Activated naive CD4-positive, alpha-beta T cell treated with anti-CD3 and anti-CD28 coated beads, Interleukin-2, amount 10 ng/mL, durations not matched to agents 5 hours and 36 hours (primary cell): ENCODE data around the gene PSD4. TPM values are rescaled to one million over a fixed set of nuclear protein-coding genes. Genes with fewer than 3 reads are reported as not detected.

Source experiments
- total RNA-seq, 2 experiments: library from RNA; stranded (reverse); gene quantifications; one replicate each; pipeline ENCODE4 v1.2.3, GENCODE V29; 2021

Gene PSD4
- 100 to 1,000 TPM; 287 to 290 TPM for total RNA-seq

DNA sequence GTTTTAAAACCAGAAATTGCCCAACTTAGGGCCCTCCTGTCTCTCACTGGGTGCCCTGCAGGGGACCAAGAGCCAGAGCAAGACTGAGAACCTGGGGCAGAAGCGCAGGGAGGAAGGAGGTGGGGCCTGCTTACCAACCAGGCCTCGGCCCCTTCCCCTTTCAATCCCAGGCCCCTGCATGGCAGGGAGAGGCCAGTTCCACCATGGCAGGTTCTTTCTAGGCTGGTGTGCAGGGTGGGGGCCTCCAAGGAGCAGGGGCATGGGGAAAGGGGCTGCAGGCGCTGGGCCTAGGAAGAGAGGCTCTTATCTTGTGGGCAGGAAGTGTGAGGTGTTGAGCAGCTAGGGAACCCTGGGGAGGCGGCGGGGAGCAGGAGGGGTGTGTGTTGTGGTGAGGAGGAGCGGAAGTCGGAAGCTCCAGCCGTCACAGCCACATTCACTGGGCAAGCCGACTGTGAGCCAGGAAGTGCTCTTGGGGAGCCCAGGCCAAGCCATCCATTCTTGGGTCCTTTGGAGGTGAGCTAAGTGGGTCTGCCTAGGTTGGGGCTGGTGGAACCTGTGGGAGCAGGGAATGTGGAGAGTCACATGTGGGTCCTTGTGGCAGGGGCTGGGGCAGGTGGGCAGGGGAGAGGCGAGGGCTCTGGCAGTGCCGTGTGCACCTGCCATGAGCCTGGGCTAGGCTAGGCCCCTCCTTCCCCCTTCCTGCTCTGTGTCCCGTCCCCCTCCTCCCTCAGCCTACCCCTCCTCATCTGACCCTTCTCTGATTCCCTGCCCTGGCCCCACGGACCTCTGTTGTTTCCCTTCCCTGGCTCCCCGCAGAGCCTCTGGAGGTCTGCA is at the start of gene PSD4:
TSS of gene PSD4 (plus strand) at position 430 of the 834 bp plus-strand sequence. CDS start 8,486 bp downstream, outside the sequence.

DNA sequence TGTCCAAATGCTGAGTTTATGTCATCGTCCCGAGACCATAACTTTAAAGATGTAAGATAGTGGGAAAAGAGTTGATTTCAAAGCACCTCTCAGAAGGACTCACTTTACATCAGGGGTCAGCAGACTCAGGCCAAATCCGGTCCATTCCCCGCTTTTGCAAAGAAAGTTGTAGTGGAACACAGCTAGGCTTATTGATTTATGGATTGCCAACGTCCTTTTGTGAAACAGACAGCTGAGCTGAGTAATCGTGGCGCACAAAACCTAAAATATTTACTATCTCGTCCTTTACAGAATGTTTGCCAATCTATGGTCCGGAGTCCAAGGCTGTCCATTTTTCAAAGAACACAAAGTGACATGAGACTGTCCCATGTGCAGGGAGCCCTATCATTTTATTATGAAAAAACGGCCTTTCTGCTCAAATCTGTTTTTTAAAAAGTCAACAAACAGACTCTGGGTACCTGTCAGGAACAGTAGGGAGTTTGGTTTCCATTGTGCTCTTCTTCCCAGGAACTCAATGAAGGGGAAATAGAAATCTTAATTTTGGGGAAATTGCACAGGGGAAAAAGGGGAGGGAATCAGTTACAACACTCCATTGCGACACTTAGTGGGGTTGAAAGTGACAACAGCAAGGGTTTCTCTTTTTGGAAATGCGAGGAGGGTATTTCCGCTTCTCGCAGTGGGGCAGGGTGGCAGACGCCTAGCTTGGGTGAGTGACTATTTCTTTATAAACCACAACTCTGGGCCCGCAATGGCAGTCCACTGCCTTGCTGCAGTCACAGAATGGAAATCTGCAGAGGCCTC is 46.7 kb upstream of the PSD4 start, which contains the start of gene IL1RN:
TSS of gene IL1RN (plus strand) at position 754 of the 801 bp plus-strand sequence. CDS start at position 781, 27 bp downstream.

Other genes starting within 250 kb of the PSD4 start
- not detected for gene IL36G, start 196.0 kb upstream of the PSD4 start, total RNA-seq
- not detected for gene IL36A, start 168.5 kb upstream of the PSD4 start, total RNA-seq
- gene IL36B, start 121.1 kb upstream of the PSD4 start, total RNA-seq: not detected
- not detected for gene IL36RN, start 114.8 kb upstream of the PSD4 start, total RNA-seq
- gene IL1F10, start 106.0 kb upstream of the PSD4 start, total RNA-seq: not detected
- under 1 TPM in 1 of 2 experiments, not detected in 1; 0.25 TPM for gene IL1RN, start 46.4 kb upstream of the PSD4 start, total RNA-seq
- 1 to 10 TPM; 1.6 to 1.9 TPM for gene PAX8, start 105.0 kb downstream of the PSD4 start, total RNA-seq